NB4 (cell line): ENCODE data around the gene CLDND2.
"Not testable (repeated sequence)": the region's sequence is repeated elsewhere in the genome, so short reads cannot be mapped to it uniquely, and the experiment has no call there.

Experiments used
- MYC ChIP-seq: IDR thresholded peaks from 2 replicates; pipeline ENCODE4 v1.6.1; 2011; ENCODE audit warnings: low read depth, low read length
- POLR2A ChIP-seq: IDR thresholded peaks from 2 replicates; pipeline ENCODE4 v1.6.1; 2011; ENCODE audit warnings: mild to moderate bottlenecking; ENCODE audit not compliant: insufficient read length; ENCODE audit errors: extremely low read depth
- TF ChIP-seq, protein P1 (sequence below): IDR thresholded peaks from one replicate; pipeline ENCODE4 v1.5.1; 2012; ENCODE audit warnings: low read depth, low read length
- TF ChIP-seq, protein P2 (sequence below): IDR thresholded peaks from 2 replicates; pipeline ENCODE4 v1.6.1; 2011; ENCODE audit warnings: low read depth, low read length

DNA sequence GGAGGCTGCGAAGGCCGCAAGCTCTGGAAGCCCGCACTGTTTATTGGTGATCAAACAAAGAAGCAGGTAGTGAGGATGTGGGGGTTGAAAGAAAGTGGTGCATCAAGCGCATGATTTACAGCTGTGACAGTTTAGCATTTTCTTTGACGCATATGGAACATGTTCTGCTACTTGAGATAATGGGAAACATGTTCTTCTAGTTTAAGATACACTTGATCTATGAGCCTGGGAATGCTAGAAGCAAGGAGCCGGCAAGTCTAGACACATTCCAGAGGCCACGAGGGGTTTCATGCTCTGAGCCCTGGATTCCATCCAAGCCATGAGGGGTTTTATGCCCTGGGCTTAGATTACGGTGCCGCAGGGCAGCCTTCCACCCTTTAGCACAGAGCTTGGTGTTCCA lies 28.6 kb upstream of the CLDND2 start:
- TF ChIP-seq, protein P1, sequence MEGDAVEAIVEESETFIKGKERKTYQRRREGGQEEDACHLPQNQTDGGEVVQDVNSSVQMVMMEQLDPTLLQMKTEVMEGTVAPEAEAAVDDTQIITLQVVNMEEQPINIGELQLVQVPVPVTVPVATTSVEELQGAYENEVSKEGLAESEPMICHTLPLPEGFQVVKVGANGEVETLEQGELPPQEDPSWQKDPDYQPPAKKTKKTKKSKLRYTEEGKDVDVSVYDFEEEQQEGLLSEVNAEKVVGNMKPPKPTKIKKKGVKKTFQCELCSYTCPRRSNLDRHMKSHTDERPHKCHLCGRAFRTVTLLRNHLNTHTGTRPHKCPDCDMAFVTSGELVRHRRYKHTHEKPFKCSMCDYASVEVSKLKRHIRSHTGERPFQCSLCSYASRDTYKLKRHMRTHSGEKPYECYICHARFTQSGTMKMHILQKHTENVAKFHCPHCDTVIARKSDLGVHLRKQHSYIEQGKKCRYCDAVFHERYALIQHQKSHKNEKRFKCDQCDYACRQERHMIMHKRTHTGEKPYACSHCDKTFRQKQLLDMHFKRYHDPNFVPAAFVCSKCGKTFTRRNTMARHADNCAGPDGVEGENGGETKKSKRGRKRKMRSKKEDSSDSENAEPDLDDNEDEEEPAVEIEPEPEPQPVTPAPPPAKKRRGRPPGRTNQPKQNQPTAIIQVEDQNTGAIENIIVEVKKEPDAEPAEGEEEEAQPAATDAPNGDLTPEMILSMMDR, result not testable (repeated sequence)
- TF ChIP-seq, protein P2, sequence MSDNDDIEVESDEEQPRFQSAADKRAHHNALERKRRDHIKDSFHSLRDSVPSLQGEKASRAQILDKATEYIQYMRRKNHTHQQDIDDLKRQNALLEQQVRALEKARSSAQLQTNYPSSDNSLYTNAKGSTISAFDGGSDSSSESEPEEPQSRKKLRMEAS, result not testable (repeated sequence)
- TF ChIP-seq POLR2A, MYC: not testable (repeated sequence)
